LNCaP clone FGC (cell line): ENCODE data around the gene SLC39A13.

ENCODE experiments used
- DNase-seq: peaks from one replicate; pipeline ENCODE4 v3.0.0-alpha.2; 2011; ENCODE audit warnings: low read depth
- H3K4me3 ChIP-seq: 2 replicates; pipeline ENCODE4 v1.5.1; 2011; ENCODE audit warnings: mild to moderate bottlenecking, low read depth, low read length, control low read depth
- CTCF ChIP-seq: IDR thresholded peaks from 2 replicates; pipeline ENCODE4 v1.5.1; 2012; ENCODE audit warnings: mild to moderate bottlenecking; ENCODE audit not compliant: control insufficient read depth, insufficient read depth; ENCODE audit errors: extremely low read depth

SLC39A13 gene

GRCh38 chr11:47445840-47446239, 37.5 kb downstream of the SLC39A13 start:
- no peak overlapping the region for H3K4me3 ChIP-seq
- DNase-seq, result no peak
- TF ChIP-seq CTCF, result no peak

DNA sequence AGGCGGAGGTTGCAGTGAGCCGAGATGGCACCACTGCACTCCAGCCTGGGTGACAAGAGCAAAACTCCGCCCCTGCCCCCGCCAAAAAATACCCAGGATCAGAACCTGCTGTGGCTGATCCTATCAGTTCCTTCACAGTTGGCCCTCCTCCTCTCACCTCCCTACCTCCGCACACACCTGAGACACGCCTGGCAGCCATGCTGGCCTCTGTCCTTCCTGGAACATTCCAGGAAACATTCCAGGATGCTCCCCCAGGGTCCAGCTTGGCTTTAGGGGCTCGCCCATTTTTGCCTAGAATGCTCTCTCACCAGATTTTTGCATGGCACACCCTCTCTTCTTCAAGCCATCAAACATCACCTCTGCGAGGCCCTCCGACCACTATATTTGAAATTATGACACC, 38.4 kb downstream of the SLC39A13 start:
- no peak for DNase-seq
- TF ChIP-seq CTCF, result no peak
- no peak overlapping the region for H3K4me3 ChIP-seq

GRCh38 chr11:47447906-47448305, 39.5 kb downstream of the SLC39A13 start:
- DNase-seq, result no peak

DNA sequence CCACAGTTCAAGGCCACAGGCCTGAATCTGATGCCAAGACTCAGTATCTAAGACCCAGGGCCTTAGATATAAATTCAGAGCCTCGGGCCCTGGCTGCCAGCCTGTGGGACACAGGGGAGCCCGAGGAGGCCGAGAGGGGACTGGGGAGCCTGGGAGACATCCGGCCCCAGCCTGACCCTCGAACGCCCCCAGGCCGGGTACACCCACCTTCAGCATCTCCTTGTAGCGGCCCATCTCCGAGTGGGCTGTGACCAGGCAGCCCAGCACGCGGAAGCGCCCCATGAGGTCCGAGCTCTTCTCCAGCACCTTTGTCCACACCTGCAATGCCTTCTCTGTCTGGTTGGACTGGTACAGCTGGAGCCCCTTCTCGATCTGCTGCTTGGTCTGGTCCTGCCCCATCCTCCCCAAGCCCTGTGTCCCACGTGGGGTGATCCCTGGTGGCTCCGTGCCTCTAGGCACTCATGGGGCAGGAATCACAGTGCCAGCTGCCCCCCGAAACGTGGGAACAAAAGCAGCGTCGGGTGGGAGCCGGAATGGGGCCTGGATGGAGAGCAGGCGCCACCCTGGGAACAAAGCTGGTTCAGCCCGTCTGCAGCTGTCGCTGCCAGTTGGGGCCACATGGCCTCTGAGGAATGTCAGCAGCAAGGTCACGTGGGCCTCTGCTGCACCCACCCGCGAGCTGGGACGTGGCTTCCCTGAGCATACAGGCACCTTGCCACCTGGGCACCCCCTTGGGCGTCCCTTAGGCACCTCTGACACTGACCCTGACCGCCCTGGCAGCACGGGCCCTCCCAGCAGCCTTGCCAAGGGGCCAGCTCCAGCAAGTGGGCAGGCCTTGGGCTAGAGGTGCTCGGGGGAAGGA, 40.4 kb downstream of the SLC39A13 start, which contains the start of gene RAPSN:
TSS of gene RAPSN (minus strand) at position 571 of the 862 bp plus-strand sequence. CDS start at position 399, 172 bp downstream.
- no peak for DNase-seq
- no peak for TF ChIP-seq CTCF
- H3K4me3 ChIP-seq, result no peak within 1 kb of the TSS

More at GRCh38 chr11:47447906-47448305, 39.5 kb downstream of the SLC39A13 start:
- no peak for TF ChIP-seq CTCF
- no peak overlapping the region for H3K4me3 ChIP-seq

DNA sequence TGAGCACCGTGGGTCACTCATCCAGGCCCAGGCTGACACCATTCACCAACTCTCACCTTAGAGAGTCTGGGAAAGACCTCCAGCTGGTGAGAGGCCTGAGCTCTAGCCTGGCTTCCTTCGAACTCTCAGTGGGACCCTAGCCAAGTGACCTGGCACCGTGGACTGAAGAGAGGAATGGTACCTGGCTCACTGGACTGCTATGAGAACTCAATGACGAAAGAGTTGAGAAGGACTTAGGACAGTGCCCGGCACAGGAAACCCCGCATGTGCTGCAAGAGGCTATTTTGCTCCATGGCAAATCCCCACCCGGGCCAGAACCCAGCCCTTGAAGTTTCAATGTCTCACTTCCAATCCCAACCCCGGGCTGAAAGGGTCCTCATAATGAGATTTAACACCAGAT, 41.2 kb downstream of the SLC39A13 start:
- TF ChIP-seq CTCF, result no peak
- no peak overlapping the region for H3K4me3 ChIP-seq
- DNase-seq, result no peak

DNA sequence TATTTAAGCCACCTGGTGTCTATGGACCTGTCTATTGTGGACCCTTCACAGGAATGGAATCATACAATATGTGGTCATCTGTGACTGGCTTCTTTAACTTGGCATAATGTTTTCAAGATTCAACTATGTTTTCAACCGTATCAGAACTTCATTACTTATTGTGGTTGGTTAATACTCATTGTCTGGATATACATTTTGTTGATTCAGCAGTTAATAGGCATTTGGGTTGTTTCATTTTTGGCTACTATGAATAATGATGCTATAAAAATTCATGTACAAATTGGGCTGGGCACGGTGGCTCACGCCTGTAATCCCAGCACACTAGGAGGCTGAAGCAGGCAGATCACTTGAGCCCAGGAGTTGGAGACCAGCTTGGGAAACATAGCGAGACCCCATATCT, 43.0 kb downstream of the SLC39A13 start:
- DNase-seq, result no peak
- H3K4me3 ChIP-seq, result no peak overlapping the region
- TF ChIP-seq CTCF, result no peak
